ENCODE measurements around the gene HAUS2.
"Not testable (repeated sequence)": the region's sequence is repeated elsewhere in the genome, so short reads cannot be mapped to it uniquely, and the experiment has no call there.

The HAUS2 gene

GRCh38 chr15:42549741-42550392 lies 1.2 kb downstream of the HAUS2 start:
- no peak for DNase-seq
- peaks cover 0 to 24% (median 9%) of the 10 kb centered on the region in 4 donors for H3K4me1 ChIP-seq
- no peaks in the 10 kb centered on the region for H3K9me3 ChIP-seq
- peaks cover 0 to 3% (median 2%) of the 10 kb centered on the region in 3 donors for H3K36me3 ChIP-seq
- peak overlapping the region; percentile 88 to 89 for H3K27ac ChIP-seq
- intact Hi-C loops (cut with DNase I; ENCODE audit: low total_unique reads): no loop called here
- H3K4me3 ChIP-seq: peak overlapping the region; percentile 91
- H3K27me3 ChIP-seq: no peaks in the 10 kb centered on the region
- no peak for TF ChIP-seq CTCF (IDR thresholded peaks at IDR 0.05)

- intact Hi-C loops (cut with DNase I; ENCODE audit: low total_unique reads): no loop called here
- H3K27me3 ChIP-seq: no peaks in the 10 kb centered on the region
- no peak for DNase-seq
- no peak for TF ChIP-seq CTCF (IDR thresholded peaks at IDR 0.05)
- H3K4me3 ChIP-seq: no peak overlapping the region
- H3K4me1 ChIP-seq: peaks cover 0 to 8% (median 0%) of the 10 kb centered on the region in 4 donors
- peaks cover 0 to 6% (median 4%) of the 10 kb centered on the region in 3 donors for H3K36me3 ChIP-seq
- no peaks in the 10 kb centered on the region for H3K9me3 ChIP-seq
- no peak overlapping the region for H3K27ac ChIP-seq
These were observed 4.9 kb downstream of the HAUS2 start for GRCh38 chr15:42553554-42553953.

GRCh38 chr15:42556550-42557207 lies 8.0 kb downstream of the HAUS2 start:
- H3K27me3 ChIP-seq; H3K9me3 ChIP-seq; H3K27ac ChIP-seq; DNase-seq; H3K4me1 ChIP-seq; H3K4me3 ChIP-seq; intact Hi-C loops (cut with DNase I; ENCODE audit: low total_unique reads): not testable (repeated sequence)
- H3K36me3 ChIP-seq: peaks cover under 1 to 37% (median 34%) of the 10 kb centered on the region in 3 donors

GRCh38 chr15:42558739-42559138 lies 10.1 kb downstream of the HAUS2 start:
- Histone ChIP-seq H3K4me3 (no peak overlapping the region), H3K27me3 (no peaks in the 10 kb centered on the region), H3K9me3 (no peaks in the 10 kb centered on the region), H3K36me3 (peaks cover 13 to 58% (median 53%) of the 10 kb centered on the region in 3 donors), H3K4me1 (no peaks in the 10 kb centered on the region), H3K27ac (no peak overlapping the region)
- TF ChIP-seq CTCF (IDR thresholded peaks at IDR 0.05): no peak
- intact Hi-C loops (cut with DNase I; ENCODE audit: low total_unique reads): no loop called here
- DNase-seq: no peak

- Histone ChIP-seq H3K4me1 (peaks cover 9 to 49% (median 18%) of the 10 kb centered on the region in 4 donors), H3K27ac (peak within 1 kb of the TSS; percentile 95 to 96), H3K4me3 (peak within 1 kb of the TSS; percentile 96 to 98), H3K9me3 (no peaks in the 10 kb centered on the region), H3K36me3 (peaks cover 0 to under 1% (median 0%) of the 10 kb centered on the region in 3 donors), H3K27me3 (no peaks in the 10 kb centered on the region)
- DNase-seq: peak; percentile 98 to 100
- TF ChIP-seq CTCF (IDR thresholded peaks at IDR 0.05): no peak
- intact Hi-C loops (cut with DNase I; ENCODE audit: low total_unique reads): no loop called here
These were observed 26.8 kb downstream of the HAUS2 start, which contains the start of gene STARD9 for GRCh38 chr15:42575188-42576039. TSS of gene STARD9 (plus strand) at chr15:42575606. CDS start at chr15:42575716, 110 bp downstream.

All from tibial artery (tissue), 4 donors.